ENCODE results near the gene LPO.

GRCh38 chr17:58284613-58285421, 46.4 kb downstream of the LPO start:
- TF ChIP-seq POLR2AphosphoS5 (IDR thresholded peaks at IDR 0.05) (no peak), POLR2A (IDR thresholded peaks at IDR 0.05) (no peak)
- TF ChIP-seq, protein P1, sequence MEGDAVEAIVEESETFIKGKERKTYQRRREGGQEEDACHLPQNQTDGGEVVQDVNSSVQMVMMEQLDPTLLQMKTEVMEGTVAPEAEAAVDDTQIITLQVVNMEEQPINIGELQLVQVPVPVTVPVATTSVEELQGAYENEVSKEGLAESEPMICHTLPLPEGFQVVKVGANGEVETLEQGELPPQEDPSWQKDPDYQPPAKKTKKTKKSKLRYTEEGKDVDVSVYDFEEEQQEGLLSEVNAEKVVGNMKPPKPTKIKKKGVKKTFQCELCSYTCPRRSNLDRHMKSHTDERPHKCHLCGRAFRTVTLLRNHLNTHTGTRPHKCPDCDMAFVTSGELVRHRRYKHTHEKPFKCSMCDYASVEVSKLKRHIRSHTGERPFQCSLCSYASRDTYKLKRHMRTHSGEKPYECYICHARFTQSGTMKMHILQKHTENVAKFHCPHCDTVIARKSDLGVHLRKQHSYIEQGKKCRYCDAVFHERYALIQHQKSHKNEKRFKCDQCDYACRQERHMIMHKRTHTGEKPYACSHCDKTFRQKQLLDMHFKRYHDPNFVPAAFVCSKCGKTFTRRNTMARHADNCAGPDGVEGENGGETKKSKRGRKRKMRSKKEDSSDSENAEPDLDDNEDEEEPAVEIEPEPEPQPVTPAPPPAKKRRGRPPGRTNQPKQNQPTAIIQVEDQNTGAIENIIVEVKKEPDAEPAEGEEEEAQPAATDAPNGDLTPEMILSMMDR (IDR thresholded peaks at IDR 0.05) = no peak
